Vein endothelial cell (primary cell): Measurements from ENCODE around the gene OR5AU1. TPM values are rescaled to one million over a fixed set of nuclear protein-coding genes. Genes with fewer than 3 reads are reported as not detected.

Source experiments
- small RNA-seq: library from RNA; depleted of rRNA; stranded (forward); fragments of <200 nt; gene quantifications from one replicate; pipeline ENCODE3, GENCODE V24; 2012
- total RNA-seq: library from RNA; depleted of rRNA; stranded (reverse); fragments of >200 nt; gene quantifications from 2 replicates; pipeline ENCODE4 v1.2.3, GENCODE V29; 2012

OR5AU1 gene
- total RNA-seq: not detected in 2 replicates

DNA sequence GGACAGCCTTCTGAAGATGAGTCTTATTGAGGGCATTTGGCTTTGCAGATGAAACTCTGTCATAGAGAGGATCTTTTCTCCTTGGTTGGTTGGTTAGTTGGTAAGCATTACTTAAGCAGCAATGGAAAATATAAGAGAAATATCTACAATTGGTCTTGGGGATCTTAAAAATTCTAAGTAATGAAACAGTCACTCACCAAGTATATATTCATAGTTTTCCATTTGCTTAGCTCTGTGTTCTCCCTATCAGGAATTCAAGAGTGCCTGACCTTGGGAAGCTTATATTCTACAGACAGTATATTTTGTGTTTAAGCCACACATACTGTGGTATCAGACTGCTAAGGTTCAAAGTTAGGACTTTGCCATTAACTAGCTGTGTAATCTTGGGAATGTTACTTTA is at the start of gene OR5AU1:
OR5AU1 (minus strand) TSS at position 101 of the 400 bp plus-strand sequence. CDS start 191 bp downstream, outside the sequence.

Small RNA genes within 50 kb of the gene (small RNA-seq; reads per million reads assigned to genes)
- not detected for gene RNU6-252P

Other genes with a start within 250 kb of the OR5AU1 start
- not detected in 2 replicates for gene RNASE2, start 200.6 kb downstream of the OR5AU1 start, total RNA-seq
- gene METTL17, start 166.1 kb downstream of the OR5AU1 start, total RNA-seq: 38.2 and 48.1 TPM in 2 replicates
- not detected in 2 replicates for gene SLC39A2, start 156.8 kb downstream of the OR5AU1 start, total RNA-seq
- 0.29 TPM in 1 of 2 replicates, not detected in the other for gene NDRG2, start 131.0 kb downstream of the OR5AU1 start, total RNA-seq
- gene TPPP2, start 125.8 kb downstream of the OR5AU1 start, total RNA-seq: not detected in 2 replicates
- not detected in 2 replicates for gene RNASE13, start 121.3 kb downstream of the OR5AU1 start, total RNA-seq
- not detected in 2 replicates for gene RNASE7, start 113.7 kb downstream of the OR5AU1 start, total RNA-seq
- gene RNASE8, start 98.2 kb downstream of the OR5AU1 start, total RNA-seq: not detected in 2 replicates
- gene ARHGEF40, start 85.8 kb downstream of the OR5AU1 start, total RNA-seq: 2.9 and 4.6 TPM in 2 replicates
- 8.1 and 10.8 TPM in 2 replicates for gene ZNF219, start 57.4 kb downstream of the OR5AU1 start, total RNA-seq
- gene TMEM253, start 55.0 kb downstream of the OR5AU1 start, total RNA-seq: not detected in 2 replicates
- 625 and 850 TPM in 2 replicates for gene HNRNPC, start 113.4 kb upstream of the OR5AU1 start, total RNA-seq
- gene RPGRIP1, start 124.0 kb upstream of the OR5AU1 start, total RNA-seq: not detected in 2 replicates
- gene SUPT16H, start 228.0 kb upstream of the OR5AU1 start, total RNA-seq: 68.9 and 86.5 TPM in 2 replicates